Peyer's patch (tissue), 4 donors: ENCODE data around the gene NBDY.

ENCODE experiments used
- POLR2A ChIP-seq, 2 donors: fragments of 450-650 bp; IDR thresholded peaks; one replicate each; pipeline ENCODE4 v1.5.1; 2017; ENCODE audit warnings: antibody characterized with exemption in 2 of 2, mild to moderate bottlenecking in 2 of 2, moderate library complexity in 2 of 2
- TF ChIP-seq, protein P1 (sequence below), 6 experiments: fragments of 450-650 bp in 4 of 6; fragments of 200-600 bp in 2 of 6; sonication (generic) in 1 of 6; IDR thresholded peaks; one replicate each; pipeline ENCODE4 v1.5.1; 2017 to 2019; ENCODE audit warnings: antibody characterized with exemption in 6 of 6, mild to moderate bottlenecking in 3 of 6, moderate library complexity in 1 of 6

- no peak for TF ChIP-seq POLR2A (IDR thresholded peaks at IDR 0.05)
- TF ChIP-seq, protein P1, sequence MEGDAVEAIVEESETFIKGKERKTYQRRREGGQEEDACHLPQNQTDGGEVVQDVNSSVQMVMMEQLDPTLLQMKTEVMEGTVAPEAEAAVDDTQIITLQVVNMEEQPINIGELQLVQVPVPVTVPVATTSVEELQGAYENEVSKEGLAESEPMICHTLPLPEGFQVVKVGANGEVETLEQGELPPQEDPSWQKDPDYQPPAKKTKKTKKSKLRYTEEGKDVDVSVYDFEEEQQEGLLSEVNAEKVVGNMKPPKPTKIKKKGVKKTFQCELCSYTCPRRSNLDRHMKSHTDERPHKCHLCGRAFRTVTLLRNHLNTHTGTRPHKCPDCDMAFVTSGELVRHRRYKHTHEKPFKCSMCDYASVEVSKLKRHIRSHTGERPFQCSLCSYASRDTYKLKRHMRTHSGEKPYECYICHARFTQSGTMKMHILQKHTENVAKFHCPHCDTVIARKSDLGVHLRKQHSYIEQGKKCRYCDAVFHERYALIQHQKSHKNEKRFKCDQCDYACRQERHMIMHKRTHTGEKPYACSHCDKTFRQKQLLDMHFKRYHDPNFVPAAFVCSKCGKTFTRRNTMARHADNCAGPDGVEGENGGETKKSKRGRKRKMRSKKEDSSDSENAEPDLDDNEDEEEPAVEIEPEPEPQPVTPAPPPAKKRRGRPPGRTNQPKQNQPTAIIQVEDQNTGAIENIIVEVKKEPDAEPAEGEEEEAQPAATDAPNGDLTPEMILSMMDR (IDR thresholded peaks at IDR 0.05), result no peak
These were observed 55.6 kb downstream of the NBDY start for GRCh38 chrX:56784666-56785065.
